ENCODE data around the gene TMEM176B. TPM values are rescaled to one million over a fixed set of nuclear protein-coding genes. Genes with fewer than 3 reads are reported as not detected.
"Not testable (repeated sequence)": the region's sequence is repeated elsewhere in the genome, so short reads cannot be mapped to it uniquely, and the experiment has no call there.

Gene TMEM176B
- total and polyA plus RNA-seq, 2 of the 13 experiments (the other 11 are each of a cell fraction or from before 2014, with no cell fraction given), result not detected

- TF ChIP-seq RXRA (CRISPR knock-in tag; IDR thresholded peaks at IDR 0.05), result 0 out of 2 replicates have a peak, but pooled peaks have one; percentile 40
- 0 out of 2 replicates have a peak, but pooled peaks have one; percentile 10 for TF ChIP-seq FOSL2 (CRISPR knock-in tag; IDR thresholded peaks at IDR 0.05)
- peak; percentile 70 for TF ChIP-seq MED1 (CRISPR knock-in tag; IDR thresholded peaks at IDR 0.05)
- TF ChIP-seq ZNF710 (CRISPR knock-in tag; IDR thresholded peaks at IDR 0.05; ENCODE audit: borderline replicate concordance), result peak; percentile 18; the same call in 1 of the 2 replicates
- 0 out of 2 replicates have a peak, but pooled peaks have one; percentile 24 for TF ChIP-seq LBX2 (CRISPR knock-in tag; IDR thresholded peaks at IDR 0.05; ENCODE audit: borderline replicate concordance)
- TF ChIP-seq MEIS1 (CRISPR knock-in tag; IDR thresholded peaks at IDR 0.05; ENCODE audit: borderline replicate concordance), result 0 out of 2 replicates have a peak, but pooled peaks have one; percentile 46
- TF ChIP-seq KDM2A (CRISPR knock-in tag; IDR thresholded peaks at IDR 0.05; ENCODE audit: borderline replicate concordance, low read depth), result peak; percentile 66; the same call in 1 of the 2 replicates
- 0 out of 2 replicates have a peak, but pooled peaks have one; percentile 43 for TF ChIP-seq CREM (IDR thresholded peaks at IDR 0.05)
- not testable (repeated sequence) for TF ChIP-seq CREM (CRISPR knock-in tag; IDR thresholded peaks at IDR 0.05); FOXA1 (IDR thresholded peaks at IDR 0.05)
- TF ChIP-seq WIZ (CRISPR knock-in tag; IDR thresholded peaks at IDR 0.05), result peak; percentile 66
- peak; percentile 32; the same call in 1 of the 2 replicates for TF ChIP-seq MXD1 (CRISPR knock-in tag; IDR thresholded peaks at IDR 0.05)
- peak; percentile 74; the same call in 1 of the 2 replicates for TF ChIP-seq ZGPAT (CRISPR knock-in tag; IDR thresholded peaks at IDR 0.05)
- peak; percentile 62; the same call in 1 of the 2 replicates for TF ChIP-seq STAT6 (CRISPR knock-in tag; IDR thresholded peaks at IDR 0.05; ENCODE audit: borderline replicate concordance)
- 0 out of 2 replicates have a peak, but pooled peaks have one; percentile 29 for TF ChIP-seq ZNF580 (CRISPR knock-in tag; IDR thresholded peaks at IDR 0.05; ENCODE audit: borderline replicate concordance, low read depth)
- peak; percentile 59; the same call in 1 of the 2 replicates for TF ChIP-seq NRL (CRISPR knock-in tag; IDR thresholded peaks at IDR 0.05; ENCODE audit: borderline replicate concordance)
- TF ChIP-seq FOXA1 (CRISPR knock-in tag; IDR thresholded peaks at IDR 0.05), result peak; percentile 96
- peak; percentile 72 for TF ChIP-seq ZBTB7B (CRISPR knock-in tag; IDR thresholded peaks at IDR 0.05)
Observed at GRCh38 chr7:150807616-150808438, 7.7 kb upstream of the TMEM176B start (continued).
